ENCODE measurements around the gene PSMD6. TPM values are rescaled to one million over a fixed set of nuclear protein-coding genes. Genes with fewer than 3 reads are reported as not detected.

PSMD6 gene
- total RNA-seq, 1 donor from 2014 or later: 81.5 TPM

- no peak for DNase-seq (ENCODE audit: low read depth in 2 of 2)
Observed at GRCh38 chr3:64046592-64046991, 23.3 kb upstream of the PSMD6 start.

GRCh38 chr3:64042952-64043351 is 19.7 kb upstream of the PSMD6 start:
- no peak for DNase-seq (ENCODE audit: low read depth in 2 of 2)

GRCh38 chr3:64039981-64040733 is 16.9 kb upstream of the PSMD6 start:
- no peak for DNase-seq (ENCODE audit: low read depth in 2 of 2)

- no peak for DNase-seq (ENCODE audit: low read depth in 2 of 2)
Observed at GRCh38 chr3:64039332-64039731, 16.0 kb upstream of the PSMD6 start.

- DNase-seq (ENCODE audit: low read depth in 2 of 2): no peak
Observed at GRCh38 chr3:64038253-64038767, 15.0 kb upstream of the PSMD6 start.

GRCh38 chr3:64037084-64037483 is 13.8 kb upstream of the PSMD6 start:
- no peak for DNase-seq (ENCODE audit: low read depth in 2 of 2)

- DNase-seq (ENCODE audit: low read depth in 2 of 2): no peak
Observed at GRCh38 chr3:64033069-64033468, 9.8 kb upstream of the PSMD6 start.

- no peak for DNase-seq (ENCODE audit: low read depth in 2 of 2)
Observed at GRCh38 chr3:64031540-64032508, 8.5 kb upstream of the PSMD6 start.

- DNase-seq (ENCODE audit: low read depth in 2 of 2): peak; percentile 61 to 75
Observed at GRCh38 chr3:64030741-64031140, 7.4 kb upstream of the PSMD6 start.

- DNase-seq (ENCODE audit: low read depth in 2 of 2): no peak
Observed at GRCh38 chr3:64029287-64029686, 6.0 kb upstream of the PSMD6 start.

- DNase-seq (ENCODE audit: low read depth in 2 of 2): no peak
Observed at GRCh38 chr3:64028754-64029153, 5.5 kb upstream of the PSMD6 start.

- DNase-seq (ENCODE audit: low read depth in 2 of 2): no peak
Observed at GRCh38 chr3:64027658-64028057, 4.4 kb upstream of the PSMD6 start.

GRCh38 chr3:64026346-64026745 is 3.1 kb upstream of the PSMD6 start:
- no peak for DNase-seq (ENCODE audit: low read depth in 2 of 2)

GRCh38 chr3:64023861-64024223 is 548 bp upstream of the PSMD6 start:
- no peak for DNase-seq (ENCODE audit: low read depth in 2 of 2)

- peak; percentile 60 for DNase-seq (ENCODE audit: low read depth in 2 of 2)
Observed at GRCh38 chr3:64022451-64023186, 675 bp downstream of the PSMD6 start.

- no peak for DNase-seq (ENCODE audit: low read depth in 2 of 2)
Observed at GRCh38 chr3:64021922-64022321, 1.4 kb downstream of the PSMD6 start.

- DNase-seq (ENCODE audit: low read depth in 2 of 2): no peak
Observed at GRCh38 chr3:64019879-64020278, 3.4 kb downstream of the PSMD6 start.

- no peak for DNase-seq (ENCODE audit: low read depth in 2 of 2)
Observed at GRCh38 chr3:64019271-64019670, 4.0 kb downstream of the PSMD6 start.

- DNase-seq (ENCODE audit: low read depth in 2 of 2): no peak
Observed at GRCh38 chr3:64016941-64017620, 6.2 kb downstream of the PSMD6 start.

GRCh38 chr3:64011685-64012084 is 11.6 kb downstream of the PSMD6 start:
- peak in 1 of 2 donors; percentile 64 for DNase-seq (ENCODE audit: low read depth in 2 of 2)

- DNase-seq (ENCODE audit: low read depth in 2 of 2): no peak
Observed at GRCh38 chr3:64010199-64010598, 13.1 kb downstream of the PSMD6 start.

Measured in lung microvascular endothelial cell (primary cell).